IPS DF 19.7 (cell line): ENCODE measurements around the gene CLEC19A.

Experiments
- DNase-seq: peaks from one replicate; pipeline ENCODE4 v3.0.0-alpha.2; 2013; ENCODE audit warnings: low read depth, low spot score

Gene CLEC19A

DNA sequence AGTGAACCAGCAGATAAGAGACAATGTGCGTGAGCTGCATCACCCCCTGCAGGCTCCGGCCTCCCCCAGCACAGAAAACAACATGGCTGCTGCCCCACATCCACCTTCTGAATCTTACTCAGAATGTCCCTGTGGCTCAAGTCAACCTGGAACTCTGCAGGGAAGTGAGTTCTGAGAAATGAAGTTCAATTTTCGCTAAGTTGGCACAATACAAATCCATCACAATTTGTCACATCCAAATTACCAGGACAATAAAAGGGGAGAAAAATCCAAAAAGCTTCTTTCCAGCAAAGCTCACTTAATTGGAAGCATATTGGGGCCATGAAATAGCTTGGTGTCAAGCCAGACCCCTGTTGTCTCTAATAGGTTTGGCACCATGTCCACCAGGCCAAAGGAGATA lies 38.1 kb downstream of the CLEC19A start:
- no peak for DNase-seq

DNA sequence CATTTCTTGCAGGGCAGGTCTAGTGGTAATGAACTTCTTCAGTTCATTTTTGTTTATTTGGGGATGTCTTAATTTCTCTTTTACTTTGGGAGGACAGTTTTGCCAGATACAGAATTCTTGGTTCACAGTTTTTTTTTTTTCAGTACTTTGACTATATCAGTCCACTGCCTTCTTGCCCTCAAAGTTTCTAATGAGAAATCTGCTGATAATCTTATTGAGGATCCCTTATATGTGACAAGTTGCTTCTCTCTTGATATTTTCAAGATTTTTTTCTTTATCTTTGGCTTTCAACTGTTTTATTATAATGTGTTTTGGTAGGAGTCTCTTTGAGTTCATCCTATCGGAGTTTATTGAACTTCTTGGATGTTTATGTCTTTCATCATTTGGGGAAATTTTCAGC lies 42.8 kb downstream of the CLEC19A start:
- no peak for DNase-seq

DNA sequence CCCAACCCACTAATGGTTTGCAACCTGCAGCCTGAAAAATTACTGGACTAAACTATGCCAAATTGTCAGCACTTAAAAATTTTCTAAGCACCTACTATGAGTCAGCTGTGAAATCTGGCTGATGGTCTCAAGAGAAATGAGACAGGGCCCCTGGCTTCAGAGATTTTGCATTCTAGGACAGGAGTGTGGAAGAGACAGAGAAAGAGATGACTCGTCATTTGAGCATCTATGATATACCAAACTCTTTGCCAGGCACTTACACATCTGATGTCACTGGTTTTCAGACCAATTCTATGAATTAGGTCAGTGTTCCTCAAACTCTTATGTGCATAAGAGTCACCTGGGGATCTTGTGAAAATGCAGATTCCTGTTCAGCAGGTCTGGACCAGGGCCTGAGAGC lies 44.4 kb downstream of the CLEC19A start:
- no peak for DNase-seq

DNA sequence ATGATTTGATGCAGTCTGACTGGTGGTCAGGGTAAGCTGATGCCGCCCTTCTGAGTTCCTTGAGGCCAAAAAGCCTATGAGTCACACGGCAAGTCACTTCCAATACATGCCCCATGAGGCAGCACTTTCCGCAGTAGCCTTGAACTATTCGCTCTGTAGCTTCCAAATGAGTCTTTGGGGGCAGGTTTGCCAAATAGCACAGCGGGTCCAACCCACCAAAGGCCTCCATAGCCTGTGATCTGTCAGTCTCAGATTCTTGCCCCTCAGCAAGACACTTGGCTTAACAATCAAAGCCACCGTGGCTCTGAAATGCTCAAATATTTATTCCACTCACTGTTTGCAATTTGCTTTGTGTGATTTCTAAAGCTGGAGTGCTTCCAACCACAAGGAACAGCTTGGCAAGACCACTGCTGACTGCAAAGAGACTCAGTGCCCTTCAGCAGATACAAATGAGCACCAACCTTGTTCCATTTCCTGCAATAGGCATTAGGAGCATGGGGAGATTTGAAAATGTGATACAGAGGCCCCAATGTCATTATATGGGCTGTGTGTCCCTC lies 45.4 kb downstream of the CLEC19A start:
- DNase-seq, result no peak

DNA sequence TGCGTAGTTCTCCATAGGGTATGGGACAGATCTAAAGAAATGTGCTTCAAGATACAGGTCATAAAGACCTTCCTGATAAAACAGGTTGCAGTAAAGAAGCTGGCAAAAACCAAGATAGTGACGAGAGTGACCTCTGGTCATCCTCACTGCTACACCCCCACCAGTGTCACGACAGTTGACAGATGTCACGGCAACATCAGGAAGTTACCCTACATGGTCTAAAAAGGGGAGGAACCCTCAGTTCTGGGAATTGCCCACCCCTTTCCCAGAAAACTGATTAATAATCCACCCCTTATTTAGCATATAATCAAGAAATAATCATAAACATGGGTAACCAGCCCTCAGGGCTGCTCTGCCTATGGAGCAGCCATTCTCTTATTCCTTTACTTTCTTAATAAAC lies 46.3 kb downstream of the CLEC19A start:
- DNase-seq, result no peak

DNA sequence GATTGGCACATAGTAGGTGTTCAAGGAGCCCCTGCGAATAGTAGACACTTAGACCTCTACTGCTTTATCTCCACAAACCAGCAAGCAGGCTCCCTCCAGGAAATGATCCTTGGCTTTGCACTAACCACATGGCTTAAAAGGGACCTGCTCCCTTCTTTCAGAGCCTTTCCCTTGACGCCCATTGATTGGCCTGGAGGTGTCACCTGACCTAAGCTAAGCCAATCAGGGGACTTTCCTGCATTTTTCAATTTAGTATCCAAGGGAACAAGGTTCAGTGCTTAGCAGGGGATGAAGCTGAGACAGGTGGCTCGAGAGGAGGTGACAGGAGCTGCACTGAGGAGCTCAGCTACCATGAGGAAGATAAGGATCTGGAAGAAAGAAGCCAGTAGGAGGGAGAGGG lies 52.8 kb downstream of the CLEC19A start:
- DNase-seq, result no peak

DNA sequence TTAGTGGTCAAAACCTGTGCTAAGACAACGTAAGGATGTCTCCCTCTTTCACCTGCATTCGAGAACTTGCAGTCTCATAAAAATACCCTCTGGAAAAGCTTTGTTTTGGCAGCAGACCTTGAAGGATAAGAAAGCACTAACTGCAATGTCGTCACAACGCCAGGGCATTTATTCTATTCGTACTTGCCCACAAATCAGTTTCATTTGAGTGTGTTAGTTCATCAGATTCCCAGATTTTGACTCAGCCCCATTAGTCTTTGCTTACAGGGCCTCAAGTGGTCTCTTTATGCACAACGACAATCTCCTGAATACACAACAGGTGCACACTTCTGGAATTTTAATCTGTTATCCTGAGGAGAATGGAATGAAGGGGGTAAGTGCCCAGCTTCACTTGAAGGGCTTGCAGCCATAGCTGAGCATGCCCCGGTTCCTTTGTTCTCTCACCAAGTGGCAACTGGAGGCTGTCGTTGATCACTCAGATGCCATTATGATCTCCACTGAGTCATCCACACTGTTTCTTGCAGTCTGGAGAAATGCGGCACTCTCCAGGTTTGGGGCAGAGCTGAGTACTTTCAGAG lies 58.8 kb downstream of the CLEC19A start:
- no peak for DNase-seq

DNA sequence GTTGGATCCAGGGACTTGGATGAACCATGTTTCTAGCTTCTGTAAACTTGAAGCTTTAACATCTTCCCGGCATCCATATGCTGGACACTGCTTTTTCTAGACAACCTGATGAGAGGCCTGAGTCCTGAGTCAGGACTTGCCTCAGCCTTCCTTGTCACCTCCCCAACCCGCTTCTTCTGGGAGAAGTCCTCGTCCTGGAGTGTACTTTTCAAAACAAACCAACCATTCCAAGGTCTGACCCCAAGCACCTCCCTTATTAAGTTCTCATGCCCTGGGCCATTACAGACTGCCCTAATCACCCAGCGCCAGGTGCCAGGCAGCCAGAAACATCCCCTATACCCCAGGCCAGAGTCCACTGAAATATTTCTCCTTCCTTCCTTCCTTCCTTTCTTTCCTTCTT lies 59.4 kb downstream of the CLEC19A start:
- DNase-seq, result no peak

DNA sequence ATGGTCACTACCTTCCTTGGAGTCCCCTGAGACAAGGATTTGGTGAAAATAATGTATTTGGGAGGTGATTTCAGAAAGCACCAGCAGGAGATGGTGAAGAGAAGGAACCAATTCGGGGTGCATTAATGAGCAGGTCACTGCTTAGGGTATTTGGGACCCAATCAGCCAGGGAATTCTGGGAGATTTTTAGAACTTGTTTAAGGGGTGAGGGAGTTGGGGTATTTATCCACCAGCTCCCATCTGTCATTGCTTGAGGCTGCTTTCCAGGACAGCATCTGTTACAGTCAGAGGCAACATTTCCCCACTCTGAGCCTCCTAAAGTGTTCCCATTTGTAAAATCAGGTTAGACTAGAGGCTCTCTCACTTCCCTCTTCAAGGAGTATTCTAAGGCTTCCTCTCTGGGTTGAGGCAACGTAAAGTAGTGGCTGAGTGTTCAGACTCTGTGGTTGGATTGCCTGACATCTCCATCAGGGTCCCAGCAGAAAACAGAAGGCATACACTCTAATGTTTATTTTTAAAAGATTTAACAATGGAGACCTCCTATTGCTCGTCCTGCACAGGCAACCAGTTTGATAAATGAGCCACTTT lies 60.9 kb downstream of the CLEC19A start:
- DNase-seq, result no peak

DNA sequence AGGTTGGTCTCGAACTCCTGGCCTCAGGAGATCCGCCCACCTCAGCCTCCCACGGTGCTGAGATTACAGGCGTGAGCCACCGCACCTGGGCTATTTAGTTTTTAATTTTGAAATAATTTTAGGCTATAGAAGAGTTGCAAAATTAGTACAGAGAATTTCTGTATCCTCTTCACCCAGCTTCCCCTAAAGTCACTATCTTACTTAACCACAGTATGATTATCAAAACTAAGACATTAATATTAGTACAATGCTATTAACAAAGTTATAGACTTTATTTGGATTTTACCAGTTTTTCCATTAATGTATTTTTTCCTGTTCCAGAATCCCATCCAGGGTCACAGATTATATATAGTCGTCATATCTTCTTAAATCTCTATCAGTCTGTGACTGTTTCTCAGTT lies 62.6 kb downstream of the CLEC19A start:
- no peak for DNase-seq

DNA sequence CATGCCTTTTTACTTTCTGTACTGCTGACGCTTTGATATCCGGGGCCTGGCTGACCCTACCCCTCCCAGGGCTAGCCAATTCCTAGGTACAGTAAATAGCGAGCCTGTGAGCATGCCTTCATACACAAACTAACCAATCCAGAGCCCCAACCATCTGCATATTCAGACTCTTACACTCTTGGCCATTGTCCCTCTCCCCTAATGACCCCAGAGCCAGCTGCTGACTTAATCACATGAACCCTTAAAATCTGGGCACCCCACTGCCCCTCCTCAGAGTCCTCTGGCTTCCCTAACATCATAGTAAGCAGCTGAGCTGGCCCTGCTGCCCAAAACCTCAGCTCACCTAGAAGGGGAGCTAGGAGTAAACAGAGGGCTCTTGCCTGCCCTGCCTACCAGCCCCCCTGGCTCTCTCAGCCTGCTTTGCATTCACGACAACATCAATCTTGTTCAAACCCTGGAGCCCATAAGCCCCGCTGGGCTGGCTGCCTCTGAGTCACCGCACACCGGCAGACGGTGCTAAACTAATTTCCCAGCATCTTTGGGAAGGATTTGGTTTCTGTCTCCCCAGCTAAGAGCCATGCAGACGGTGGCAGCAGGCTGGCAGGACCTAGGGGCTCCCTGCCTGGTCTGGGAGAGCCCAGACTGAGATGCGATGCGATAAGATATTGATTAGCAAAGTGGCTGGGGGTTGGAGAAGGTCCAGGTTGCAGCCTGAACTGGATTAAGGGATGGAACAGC lies 63.2 kb downstream of the CLEC19A start:
- no peak for DNase-seq

DNA sequence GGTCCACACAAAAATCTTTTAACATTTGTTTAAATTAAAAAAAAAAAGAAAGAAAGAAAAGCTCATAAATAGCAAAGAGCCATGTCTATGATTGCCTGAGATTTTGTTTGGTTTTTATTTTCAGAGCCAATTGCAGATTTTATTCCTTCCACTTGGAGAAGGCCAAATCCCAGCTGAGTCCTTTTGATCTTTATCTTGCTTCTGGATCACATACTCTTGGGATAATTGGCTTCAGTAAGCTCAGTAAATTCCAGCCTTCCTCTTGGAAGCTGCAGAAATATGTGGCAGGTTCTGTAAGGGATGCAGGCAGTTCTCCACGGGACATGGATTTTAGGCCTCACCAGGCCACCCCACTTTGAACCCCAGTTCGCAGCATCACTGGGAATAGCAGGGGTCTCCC lies 68.8 kb downstream of the CLEC19A start:
- DNase-seq, result no peak

DNA sequence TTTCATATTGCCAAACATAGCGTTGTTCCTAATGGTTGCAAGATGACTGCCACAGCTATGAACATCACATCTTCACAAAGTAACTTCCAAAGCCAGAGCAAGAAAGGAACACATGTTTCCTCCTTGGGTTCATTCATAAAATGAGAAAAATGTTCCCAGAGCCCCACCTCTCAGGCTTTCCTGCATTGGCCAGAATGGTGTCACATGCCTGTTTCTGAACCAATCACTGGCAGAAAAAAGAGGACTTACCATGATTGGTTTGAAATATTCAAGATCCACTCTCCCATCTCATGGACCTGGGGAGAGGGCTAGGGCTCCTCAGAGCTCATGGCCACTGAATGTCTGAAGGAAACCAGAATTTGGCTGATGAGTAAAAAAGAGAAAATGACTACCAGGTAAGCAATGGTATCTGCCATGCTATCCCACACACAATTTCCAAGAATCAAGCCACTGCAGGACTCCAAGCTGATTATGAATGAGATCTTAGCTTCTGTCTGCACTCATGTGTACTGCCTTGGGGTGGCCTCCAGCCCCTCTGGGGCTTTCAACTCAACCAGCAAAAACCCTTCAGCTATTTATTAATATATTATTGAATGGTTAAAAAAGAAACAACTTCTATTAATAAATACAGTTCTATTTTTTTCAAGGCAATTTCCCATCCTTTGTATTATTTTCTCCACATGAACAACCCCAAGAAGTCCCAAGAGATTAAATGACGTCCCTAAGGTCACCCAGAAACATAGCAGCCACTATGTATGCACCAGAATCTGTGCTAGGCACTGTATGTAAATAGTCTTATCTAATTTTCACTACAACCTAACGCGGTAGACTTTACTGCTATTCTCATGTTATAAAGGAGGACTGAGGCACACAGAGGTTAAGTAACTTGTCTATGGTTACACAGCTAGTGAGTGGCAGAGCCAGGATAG lies 70.8 kb downstream of the CLEC19A start:
- no peak for DNase-seq

DNA sequence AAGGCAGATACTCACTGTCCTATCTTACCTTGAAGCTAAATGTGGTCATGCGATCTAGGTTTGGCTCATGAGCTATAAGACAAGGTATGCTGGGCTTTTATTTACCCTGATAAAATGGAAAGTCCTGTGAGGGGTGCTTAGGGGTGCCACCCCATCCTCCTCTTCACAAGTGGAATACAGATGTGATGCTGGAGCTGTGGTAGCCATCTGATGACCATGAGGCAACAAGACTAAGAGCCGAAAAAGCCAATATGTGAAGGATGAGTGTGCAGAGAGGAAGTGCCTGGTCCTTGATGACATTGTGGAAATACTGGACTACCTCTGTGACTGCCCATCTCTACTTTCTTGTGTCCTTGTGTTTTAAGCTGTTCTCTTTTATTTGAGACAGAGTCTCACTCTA lies 74.0 kb downstream of the CLEC19A start:
- no peak for DNase-seq
